ENCODE measurements around the gene SEPTIN7.

Gene SEPTIN7

GRCh38 chr7:35758421-35758820 is 42.4 kb upstream of the SEPTIN7 start:
- no peaks in the 10 kb centered on the region for H3F3A ChIP-seq (ENCODE audit: insufficient read depth)
- no peak overlapping the region for H3K4me3 ChIP-seq (ENCODE audit: insufficient read depth, low read length, poor library complexity, severe bottlenecking)
- no peaks in the 10 kb centered on the region for H3K9me2 ChIP-seq (replicated peaks; ENCODE audit: insufficient read depth, low read length)
- no peaks in the 10 kb centered on the region for H3K79me2 ChIP-seq (ENCODE audit: insufficient read depth, low read length)
- no peaks in the 10 kb centered on the region for H4K20me1 ChIP-seq (ENCODE audit: low read depth, low read length)
- H3K36me3 ChIP-seq (ENCODE audit: low read length): no peaks in the 10 kb centered on the region
- no peak overlapping the region for H3K9ac ChIP-seq (ENCODE audit: low read length)
- no peak overlapping the region for H3K27ac ChIP-seq (ENCODE audit: low read depth, low read length)
- H3K27me3 ChIP-seq (ENCODE audit: low read length): no peaks in the 10 kb centered on the region
- no peak overlapping the region for H3K4me2 ChIP-seq (ENCODE audit: low read depth, low read length, poor library complexity, severe bottlenecking)
- H3K9me3 ChIP-seq (ENCODE audit: insufficient read depth, low read length): no peaks in the 10 kb centered on the region
- TF ChIP-seq EZH2phosphoT487 (conservative IDR thresholded peaks at IDR 0.05; ENCODE audit: low read length): no peak
- TF ChIP-seq CTCF (IDR thresholded peaks at IDR 0.05; ENCODE audit: insufficient read depth, low read length, poor library complexity, severe bottlenecking): no peak
- H2AFZ ChIP-seq (ENCODE audit: low read depth, low read length, severe bottlenecking): no peak overlapping the region

- no peaks in the 10 kb centered on the region for H3K27me3 ChIP-seq (ENCODE audit: low read length)
- H3K9ac ChIP-seq (ENCODE audit: low read length): no peak overlapping the region
- no peaks in the 10 kb centered on the region for H3K9me3 ChIP-seq (ENCODE audit: insufficient read depth, low read length)
- no peak overlapping the region for H2AFZ ChIP-seq (ENCODE audit: low read depth, low read length, severe bottlenecking)
- no peaks in the 10 kb centered on the region for H3F3A ChIP-seq (ENCODE audit: insufficient read depth)
- H3K27ac ChIP-seq (ENCODE audit: low read depth, low read length): no peak overlapping the region
- TF ChIP-seq EZH2phosphoT487 (conservative IDR thresholded peaks at IDR 0.05; ENCODE audit: low read length): no peak
- TF ChIP-seq CTCF (IDR thresholded peaks at IDR 0.05; ENCODE audit: insufficient read depth, low read length, poor library complexity, severe bottlenecking): no peak
- no peaks in the 10 kb centered on the region for H4K20me1 ChIP-seq (ENCODE audit: low read depth, low read length)
- no peaks in the 10 kb centered on the region for H3K79me2 ChIP-seq (ENCODE audit: insufficient read depth, low read length)
- H3K36me3 ChIP-seq (ENCODE audit: low read length): no peaks in the 10 kb centered on the region
- H3K4me2 ChIP-seq (ENCODE audit: low read depth, low read length, poor library complexity, severe bottlenecking): no peak overlapping the region
- H3K4me3 ChIP-seq (ENCODE audit: insufficient read depth, low read length, poor library complexity, severe bottlenecking): no peak overlapping the region
- no peaks in the 10 kb centered on the region for H3K9me2 ChIP-seq (replicated peaks; ENCODE audit: insufficient read depth, low read length)
These were observed 40.6 kb upstream of the SEPTIN7 start for GRCh38 chr7:35760143-35760745.

- H3K9me3 ChIP-seq (ENCODE audit: insufficient read depth, low read length): no peaks in the 10 kb centered on the region
- no peak overlapping the region for H3K4me3 ChIP-seq (ENCODE audit: insufficient read depth, low read length, poor library complexity, severe bottlenecking)
- H4K20me1 ChIP-seq (ENCODE audit: low read depth, low read length): no peaks in the 10 kb centered on the region
- H3K27me3 ChIP-seq (ENCODE audit: low read length): no peaks in the 10 kb centered on the region
- no peaks in the 10 kb centered on the region for H3F3A ChIP-seq (ENCODE audit: insufficient read depth)
- no peak for TF ChIP-seq EZH2phosphoT487 (conservative IDR thresholded peaks at IDR 0.05; ENCODE audit: low read length)
- TF ChIP-seq CTCF (IDR thresholded peaks at IDR 0.05; ENCODE audit: insufficient read depth, low read length, poor library complexity, severe bottlenecking): no peak
- H3K9ac ChIP-seq (ENCODE audit: low read length): no peak overlapping the region
- H3K4me2 ChIP-seq (ENCODE audit: low read depth, low read length, poor library complexity, severe bottlenecking): no peak overlapping the region
- no peak overlapping the region for H3K27ac ChIP-seq (ENCODE audit: low read depth, low read length)
- H3K79me2 ChIP-seq (ENCODE audit: insufficient read depth, low read length): no peaks in the 10 kb centered on the region
- H3K9me2 ChIP-seq (replicated peaks; ENCODE audit: insufficient read depth, low read length): no peaks in the 10 kb centered on the region
- no peaks in the 10 kb centered on the region for H3K36me3 ChIP-seq (ENCODE audit: low read length)
- H2AFZ ChIP-seq (ENCODE audit: low read depth, low read length, severe bottlenecking): no peak overlapping the region
These were observed 38.8 kb upstream of the SEPTIN7 start for GRCh38 chr7:35761871-35762677.

Data from SU-DHL-6 (cell line).